ENCODE results near the gene CYP2C19.

- no peak for TF ChIP-seq CTCF (tag by site-specific recombination; IDR thresholded peaks at IDR 0.05)
- no peak for TF ChIP-seq ZFHX2 (tag by site-specific recombination; conservative IDR thresholded peaks at IDR 0.05)
- TF ChIP-seq PRDM6 (tag by site-specific recombination; IDR thresholded peaks at IDR 0.05) = no peak
- TF ChIP-seq, protein P1, sequence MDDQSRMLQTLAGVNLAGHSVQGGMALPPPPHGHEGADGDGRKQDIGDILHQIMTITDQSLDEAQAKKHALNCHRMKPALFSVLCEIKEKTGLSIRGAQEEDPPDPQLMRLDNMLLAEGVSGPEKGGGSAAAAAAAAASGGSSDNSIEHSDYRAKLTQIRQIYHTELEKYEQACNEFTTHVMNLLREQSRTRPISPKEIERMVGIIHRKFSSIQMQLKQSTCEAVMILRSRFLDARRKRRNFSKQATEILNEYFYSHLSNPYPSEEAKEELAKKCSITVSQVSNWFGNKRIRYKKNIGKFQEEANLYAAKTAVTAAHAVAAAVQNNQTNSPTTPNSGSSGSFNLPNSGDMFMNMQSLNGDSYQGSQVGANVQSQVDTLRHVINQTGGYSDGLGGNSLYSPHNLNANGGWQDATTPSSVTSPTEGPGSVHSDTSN (CRISPR knock-in tag; IDR thresholded peaks at IDR 0.05) = no peak
- TF ChIP-seq KLF16 (tag by site-specific recombination; IDR thresholded peaks at IDR 0.05) = no peak
- TF ChIP-seq ZNF248 (tag by site-specific recombination; IDR thresholded peaks at IDR 0.05) = no peak
- TF ChIP-seq, protein P2, sequence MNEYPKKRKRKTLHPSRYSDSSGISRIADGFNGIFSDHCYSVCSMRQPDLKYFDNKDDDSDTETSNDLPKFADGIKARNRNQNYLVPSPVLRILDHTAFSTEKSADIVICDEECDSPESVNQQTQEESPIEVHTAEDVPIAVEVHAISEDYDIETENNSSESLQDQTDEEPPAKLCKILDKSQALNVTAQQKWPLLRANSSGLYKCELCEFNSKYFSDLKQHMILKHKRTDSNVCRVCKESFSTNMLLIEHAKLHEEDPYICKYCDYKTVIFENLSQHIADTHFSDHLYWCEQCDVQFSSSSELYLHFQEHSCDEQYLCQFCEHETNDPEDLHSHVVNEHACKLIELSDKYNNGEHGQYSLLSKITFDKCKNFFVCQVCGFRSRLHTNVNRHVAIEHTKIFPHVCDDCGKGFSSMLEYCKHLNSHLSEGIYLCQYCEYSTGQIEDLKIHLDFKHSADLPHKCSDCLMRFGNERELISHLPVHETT (tag by site-specific recombination; IDR thresholded peaks at IDR 0.05) = no peak
- TF ChIP-seq SALL2 (tag by site-specific recombination; IDR thresholded peaks at IDR 0.05; ENCODE audit: borderline replicate concordance) = no peak
- TF ChIP-seq BCL11A (tag by site-specific recombination; IDR thresholded peaks at IDR 0.05; ENCODE audit: low read depth) = no peak
- TF ChIP-seq, protein P3, sequence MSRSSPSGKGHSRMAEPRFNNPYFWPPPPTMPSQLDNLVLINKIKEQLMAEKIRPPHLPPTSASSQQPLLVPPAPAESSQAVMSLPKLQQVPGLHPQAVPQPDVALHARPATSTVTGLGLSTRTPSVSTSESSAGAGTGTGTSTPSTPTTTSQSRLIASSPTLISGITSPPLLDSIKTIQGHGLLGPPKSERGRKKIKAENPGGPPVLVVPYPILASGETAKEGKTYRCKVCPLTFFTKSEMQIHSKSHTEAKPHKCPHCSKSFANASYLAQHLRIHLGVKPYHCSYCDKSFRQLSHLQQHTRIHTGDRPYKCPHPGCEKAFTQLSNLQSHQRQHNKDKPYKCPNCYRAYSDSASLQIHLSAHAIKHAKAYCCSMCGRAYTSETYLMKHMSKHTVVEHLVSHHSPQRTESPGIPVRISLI (tag by site-specific recombination; IDR thresholded peaks at IDR 0.05) = no peak
- no peak for TF ChIP-seq ZBTB1 (tag by site-specific recombination; IDR thresholded peaks at IDR 0.05)
- no peak for TF ChIP-seq ZNF514 (tag by site-specific recombination; IDR thresholded peaks at IDR 0.05)
- no peak for TF ChIP-seq ZNF37A (tag by site-specific recombination; IDR thresholded peaks at IDR 0.05)
- TF ChIP-seq ZNF707 (tag by site-specific recombination; IDR thresholded peaks at IDR 0.05) = no peak
These were observed 22.7 kb downstream of the CYP2C19 start for GRCh38 chr10:94785211-94785610.
